B cell (primary cell): ENCODE results near the gene TENT5A. TPM values are rescaled to one million over a fixed set of nuclear protein-coding genes. Genes with fewer than 3 reads are reported as not detected.

Experiments used
- ATAC-seq: fragments of 200-7000 bp; cut with Tn5 transposase; one replicate; pipeline ENCODE4 v1.10.0; 2021; ENCODE audit warnings: low read depth, mild to moderate bottlenecking, moderate number of reproducible peaks, moderate library complexity
- CTCF ChIA-PET: fragments of 350-600 bp; sonication (Branson Sonifier 250); formaldehyde crosslinking; loops from one replicate; lab custom pipeline; 2021; ENCODE audit warnings: antibody characterized with exemption, inconsistent platforms; lab: Charles Lee
- POLR2A ChIA-PET: fragments of 350-600 bp; sonication (Branson Sonifier 250); formaldehyde crosslinking; loops from one replicate; lab custom pipeline; 2021; ENCODE audit warnings: antibody characterized with exemption; lab: Charles Lee
- DNase-seq: peaks from one replicate; pipeline ENCODE4 v3.0.0; 2013
- H2AFZ ChIP-seq: 2 replicates; pipeline ENCODE4 v1.6.1; 2012; ENCODE audit warnings: mild to moderate bottlenecking, low read depth, low read length; ENCODE audit not compliant: insufficient read depth, poor library complexity, severe bottlenecking
- H3K27ac ChIP-seq, 2 donors: 1 replicate in 1 of 2; 2 replicates in 1 of 2; pipeline ENCODE4 v1.5.1; 2012 to 2013; ENCODE audit warnings: low read length in 2 of 2, mild to moderate bottlenecking in 2 of 2, moderate library complexity in 1 of 2
- H3K27me3 ChIP-seq, 4 experiments: fragments of 200-600 bp in 1 of 4; sonication (generic) in 1 of 4; replicated peaks in 1 of 4; 1 replicate in 2 of 4; 2 replicates in 2 of 4; pipeline versions ENCODE4 v1.6.1 to v1.7.0; 2013 to 2016; ENCODE audit warnings: low read length in 3 of 4, mild to moderate bottlenecking in 2 of 4, mixed read lengths in 1 of 4, moderate library complexity in 1 of 4; ENCODE audit not compliant: insufficient read depth in 4 of 4, control insufficient read depth in 3 of 4; ENCODE audit errors: control extremely low read depth in 1 of 4
- H3K36me3 ChIP-seq, 2 experiments: replicated peaks in 1 of 2; 1 replicate in 1 of 2; 2 replicates in 1 of 2; pipeline versions ENCODE4 v1.6.1 to v1.7.1; 2013; ENCODE audit warnings: low read length in 1 of 2; ENCODE audit not compliant: insufficient read depth in 2 of 2, control insufficient read depth in 1 of 2; ENCODE audit errors: control extremely low read depth in 1 of 2, extremely low read depth in 1 of 2
- H3K4me1 ChIP-seq, 2 donors: fragments of 200-600 bp in 1 of 2; sonication (generic) in 1 of 2; 1 replicate in 1 of 2; 2 replicates in 1 of 2; pipeline versions ENCODE4 v1.5.1 to v1.6.1; 2013 to 2017; ENCODE audit warnings: low read length in 2 of 2; ENCODE audit not compliant: control insufficient read depth in 2 of 2, insufficient read depth in 2 of 2
- H3K4me2 ChIP-seq: replicated peaks from 2 replicates; pipeline ENCODE3; 2012; ENCODE audit warnings: mild to moderate bottlenecking, low read depth, low read length; ENCODE audit not compliant: poor library complexity, severe bottlenecking
- H3K4me3 ChIP-seq, 5 experiments: fragments of 200-600 bp in 1 of 5; sonication (generic) in 1 of 5; 1 replicate in 3 of 5; 2 replicates in 2 of 5; pipeline versions ENCODE4 v1.5.1 to v1.7.0; 2011 to 2016; ENCODE audit warnings: low read length in 4 of 5, mild to moderate bottlenecking in 4 of 5, low read depth in 2 of 5, control low read depth in 1 of 5, moderate library complexity in 1 of 5; ENCODE audit not compliant: insufficient read depth in 1 of 5; ENCODE audit errors: control extremely low read depth in 1 of 5, extremely low read depth in 1 of 5
- H3K79me2 ChIP-seq: fragments of 200-600 bp; sonication (generic); one replicate; pipeline ENCODE4 v1.6.0; 2016; ENCODE audit warnings: low read length; ENCODE audit not compliant: control insufficient read depth, insufficient read depth
- H3K9ac ChIP-seq: fragments of 200-600 bp; sonication (generic); 2 replicates; pipeline ENCODE4 v1.6.1; 2017; ENCODE audit warnings: mild to moderate bottlenecking, low read length, moderate library complexity
- H3K9me3 ChIP-seq, 3 donors: one replicate each; pipeline versions ENCODE4 v1.6.1 to v1.7.1; 2013; ENCODE audit warnings: low read length in 2 of 3; ENCODE audit not compliant: control insufficient read depth in 2 of 3, insufficient read depth in 1 of 3; ENCODE audit errors: control extremely low read depth in 1 of 3
- H4K20me1 ChIP-seq: 2 replicates; pipeline ENCODE4 v1.6.0; 2012; ENCODE audit warnings: mild to moderate bottlenecking, low read length; ENCODE audit not compliant: insufficient read depth, control insufficient read depth, poor library complexity, severe bottlenecking
- H3K27ac Mint-ChIP-seq: one replicate; pipeline ENCODE4 v1.8.0; 2021; ENCODE audit warnings: mixed read lengths
- H3K27me3 Mint-ChIP-seq: one replicate; pipeline ENCODE4 v1.8.0; 2021; ENCODE audit warnings: mixed read lengths
- H3K4me1 Mint-ChIP-seq: one replicate; pipeline ENCODE4 v1.8.0; 2021; ENCODE audit warnings: mixed read lengths
- H3K4me3 Mint-ChIP-seq: one replicate; pipeline ENCODE4 v1.8.0; 2021; ENCODE audit warnings: mixed read lengths
- H3K9me3 Mint-ChIP-seq: one replicate; pipeline ENCODE4 v1.8.0; 2022; ENCODE audit warnings: mixed read lengths; ENCODE audit not compliant: insufficient read depth
- CTCF ChIP-seq: fragments of 200-600 bp; IDR thresholded peaks from one replicate; pipeline ENCODE4 v1.8.0; 2022; ENCODE audit warnings: antibody characterized with exemption, mild to moderate bottlenecking
- EZH2 ChIP-seq: IDR thresholded peaks from 2 replicates; pipeline ENCODE4 v1.6.1; 2012; ENCODE audit warnings: borderline replicate concordance, low read depth, mild to moderate bottlenecking, moderate library complexity, low read length; ENCODE audit not compliant: insufficient read depth, poor library complexity, severe bottlenecking
- WGBS: methylation state at CpG from one replicate; pipeline ENCODE4 v1.1.5; 2013; ENCODE audit warnings: missing lambda C conversion rate; ENCODE audit not compliant: insufficient coverage; 5-methylcytosine and 5-hydroxymethylcytosine counted together
- intact Hi-C: fragments of 100-400 bp; cut with micrococcal nuclease; formaldehyde crosslinking; loops from one replicate; pipeline ENCODE4 v1.10.0; 2022
- polyA plus RNA-seq: library from polyadenylated mRNA; depleted of rRNA; stranded (reverse); fragments of >200 nt; gene quantifications from 2 replicates; pipeline ENCODE4 v1.2.3, GENCODE V29; 2012
- total RNA-seq, 2 donors: library from RNA; stranded (reverse); fragments of 120-200 nt in 1 of 2; gene quantifications; 1 replicate in 1 of 2; 2 replicates in 1 of 2; pipeline versions ENCODE4 v1.2.3 to v1.2.4, GENCODE V29; 2013 to 2022

The TENT5A gene
- total and polyA plus RNA-seq, 2 donors (not counting 1 experiment from before 2014, with no cell fraction given), result 3.9 to 9.4 TPM

- Histone ChIP-seq H3K36me3 (no peaks in the 10 kb centered on the region), H4K20me1 (no peaks in the 10 kb centered on the region), H3K9ac (no peak overlapping the region), H3K27me3 (no peaks in the 10 kb centered on the region), H3K79me2 (no peaks in the 10 kb centered on the region), H3K9me3 (no peaks in the 10 kb centered on the region), H2AFZ (no peak overlapping the region), H3K27ac (no peak overlapping the region), H3K4me2 (no peak overlapping the region), H3K4me3 (no peak overlapping the region), H3K4me1 (no peaks in the 10 kb centered on the region)
- ChIA-PET CTCF (no interaction called here), POLR2A (no interaction called here)
- no peak for DNase-seq
- Mint-ChIP-seq H3K4me3 (no peak overlapping the region), H3K27me3 (peaks cover 4% of the 10 kb centered on the region), H3K4me1 (no peaks in the 10 kb centered on the region), H3K9me3 (no peaks in the 10 kb centered on the region), H3K27ac (no peak overlapping the region)
- intact Hi-C loops, result no loop called here
- no peak for ATAC-seq
- WGBS, result no CpG with 5 or more reads among the region's 1 CpG
- TF ChIP-seq EZH2 (no peak), CTCF (no peak)
These were observed 45.1 kb upstream of the TENT5A start for GRCh38 chr6:81797591-81797990.

GRCh38 chr6:81795890-81796289 is 43.4 kb upstream of the TENT5A start:
- H3K9ac ChIP-seq, result no peak overlapping the region
- H2AFZ ChIP-seq, result no peak overlapping the region
- no CpG with 5 or more reads among the region's 1 CpG for WGBS
- TF ChIP-seq EZH2 (no peak), CTCF (no peak)
- H3K9me3 ChIP-seq, result no peaks in the 10 kb centered on the region
- H3K27me3 Mint-ChIP-seq, result peaks cover 4% of the 10 kb centered on the region
- H4K20me1 ChIP-seq, result no peaks in the 10 kb centered on the region
- no peaks in the 10 kb centered on the region for H3K27me3 ChIP-seq
- intact Hi-C loops, result no loop called here
- no peaks in the 10 kb centered on the region for H3K36me3 ChIP-seq
- H3K27ac ChIP-seq, result no peak overlapping the region
- DNase-seq, result no peak
- H3K4me1 Mint-ChIP-seq, result no peaks in the 10 kb centered on the region
- no peaks in the 10 kb centered on the region for H3K79me2 ChIP-seq
- POLR2A ChIA-PET, result no interaction called here
- H3K4me3 Mint-ChIP-seq, result no peak overlapping the region
- no peak for ATAC-seq
- H3K4me2 ChIP-seq, result no peak overlapping the region
- CTCF ChIA-PET, result no interaction called here
- no peak overlapping the region for H3K27ac Mint-ChIP-seq
- no peaks in the 10 kb centered on the region for H3K4me1 ChIP-seq
- no peak overlapping the region for H3K4me3 ChIP-seq
- H3K9me3 Mint-ChIP-seq, result no peaks in the 10 kb centered on the region
